SK-MEL-5 (cell line): ENCODE measurements around the gene MYLK. TPM values are rescaled to one million over a fixed set of nuclear protein-coding genes. Genes with fewer than 3 reads are reported as not detected.
"Not testable (repeated sequence)": the region's sequence is repeated elsewhere in the genome, so short reads cannot be mapped to it uniquely, and the experiment has no call there.

Source experiments
- DNase-seq: peaks from one replicate; pipeline ENCODE4 v3.0.0-alpha.2; 2016; ENCODE audit warnings: low read depth, low spot score
- in situ Hi-C: cut with HindIII; loops from 2 replicates; pipeline ENCODE4 v1.10.0; 2016; ENCODE audit warnings: low sequenced_read_pairs, high pct_unique_total_duplicates, low pct_unique_long_range_greater_than_20kb
- total RNA-seq: library from RNA; depleted of rRNA; stranded (reverse); fragments of >200 nt; shearing (Covaris generic); gene quantifications from 2 replicates; pipeline ENCODE4 v1.2.3, GENCODE V29; 2014

The MYLK gene
- total RNA-seq, 1 experiment from 2014 or later = 23.7 TPM

- DNase-seq = no peak
- in situ Hi-C loops = no loop called here
These were observed 260.7 kb downstream of the MYLK start for GRCh38 chr3:123623346-123623880.

GRCh38 chr3:123622766-123623165 is 261.4 kb downstream of the MYLK start:
- in situ Hi-C loops = no loop called here
- DNase-seq = no peak

GRCh38 chr3:123621850-123622189 is 262.3 kb downstream of the MYLK start:
- DNase-seq = no peak
- in situ Hi-C loops = no loop called here

DNA sequence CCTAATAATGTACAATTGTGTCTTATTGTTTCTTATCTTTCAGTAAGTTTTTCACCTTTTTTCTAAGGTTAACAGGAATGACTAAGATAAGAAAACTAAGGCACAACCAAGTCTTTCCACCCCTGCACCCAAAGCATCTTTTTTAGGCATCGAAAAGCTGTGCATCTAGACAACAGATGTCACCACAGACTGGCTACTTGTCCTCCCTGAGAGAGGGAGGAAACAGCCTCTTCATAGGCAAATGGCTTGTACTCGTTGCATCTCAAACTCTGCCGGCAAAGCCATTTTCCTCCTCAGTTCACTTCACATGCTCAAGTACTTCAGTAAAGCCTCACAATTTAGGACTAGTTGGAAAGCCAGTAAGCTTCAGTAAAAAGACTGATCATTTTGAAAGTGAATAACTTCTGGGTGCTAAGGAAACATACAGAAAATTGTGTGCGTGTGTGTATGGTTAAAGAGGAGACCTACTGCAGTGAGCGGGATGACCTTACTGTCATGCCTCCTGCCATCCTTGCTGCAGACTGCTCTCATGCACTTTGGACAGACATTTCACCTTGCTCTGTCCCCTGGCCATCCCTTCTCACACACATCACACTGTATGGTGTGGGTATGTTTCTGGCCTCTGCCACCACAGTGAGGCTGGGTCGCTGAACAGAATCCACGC is 262.8 kb downstream of the MYLK start:
- DNase-seq = no peak
- in situ Hi-C loops = no loop called here

DNA sequence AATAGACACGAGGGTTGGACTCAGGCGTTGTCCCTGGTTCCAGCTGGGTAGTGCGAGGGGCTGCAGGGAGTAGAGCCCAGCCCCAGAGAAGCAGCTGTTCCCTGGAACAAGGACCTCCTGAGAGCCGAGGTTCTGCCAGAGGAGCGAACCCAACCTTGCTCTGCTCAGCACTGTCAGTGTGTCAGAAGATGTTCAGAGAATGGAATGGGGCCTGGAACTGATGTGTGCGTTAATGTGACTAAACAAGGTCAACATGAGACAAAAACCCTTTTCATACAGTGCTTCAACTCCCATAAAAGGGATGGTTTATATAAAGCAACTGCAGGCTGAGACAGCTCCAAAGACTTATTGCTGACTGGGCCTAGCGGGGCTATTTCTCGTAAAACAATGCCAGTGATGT is 263.8 kb downstream of the MYLK start:
- in situ Hi-C loops = no loop called here
- peak; percentile 80 for DNase-seq

- in situ Hi-C loops = no loop called here
- DNase-seq = no peak
These were observed 265.2 kb downstream of the MYLK start for GRCh38 chr3:123618768-123619484.

DNA sequence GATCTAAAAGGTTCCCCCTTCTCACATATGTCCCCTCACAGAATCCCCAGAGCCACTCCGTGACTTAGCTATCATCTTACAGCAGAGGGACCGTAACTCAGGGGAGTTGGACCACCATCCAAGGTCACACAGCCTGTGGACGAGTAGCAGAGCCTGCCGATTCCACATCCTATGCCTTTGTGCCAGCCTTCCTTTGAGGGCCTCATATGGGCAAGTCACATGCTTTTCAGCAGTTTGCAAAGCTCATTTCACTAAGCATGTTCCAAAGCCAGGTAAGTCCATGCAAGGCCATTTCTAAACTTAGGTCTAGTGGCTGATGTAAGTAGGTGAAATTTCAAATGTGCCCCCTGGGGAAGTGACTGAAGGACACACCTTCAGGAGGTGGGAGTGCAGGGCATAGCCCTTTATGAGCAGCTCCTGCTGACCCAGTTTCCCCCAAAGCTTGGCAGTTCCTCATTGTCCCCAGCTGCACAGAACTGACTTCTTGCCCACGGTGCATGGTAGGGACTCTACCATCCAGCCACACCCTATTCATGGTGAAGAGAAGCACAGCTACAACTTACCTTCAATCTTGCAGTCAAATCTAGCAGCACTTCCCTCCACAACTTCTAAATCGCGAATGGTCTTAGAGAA is 265.9 kb downstream of the MYLK start:
- DNase-seq = no peak
- in situ Hi-C loops = no loop called here

GRCh38 chr3:123616593-123616992 is 267.5 kb downstream of the MYLK start:
- DNase-seq = no peak
- in situ Hi-C loops = no loop called here

- no peak for DNase-seq
- in situ Hi-C loops = no loop called here
These were observed 270.6 kb downstream of the MYLK start for GRCh38 chr3:123613543-123613942.

- DNase-seq, in situ Hi-C loops: not testable (repeated sequence)
These were observed 272.5 kb downstream of the MYLK start for GRCh38 chr3:123611674-123612073.

- in situ Hi-C loops = no loop called here
- no peak for DNase-seq
These were observed 273.1 kb downstream of the MYLK start for GRCh38 chr3:123611082-123611481.

DNA sequence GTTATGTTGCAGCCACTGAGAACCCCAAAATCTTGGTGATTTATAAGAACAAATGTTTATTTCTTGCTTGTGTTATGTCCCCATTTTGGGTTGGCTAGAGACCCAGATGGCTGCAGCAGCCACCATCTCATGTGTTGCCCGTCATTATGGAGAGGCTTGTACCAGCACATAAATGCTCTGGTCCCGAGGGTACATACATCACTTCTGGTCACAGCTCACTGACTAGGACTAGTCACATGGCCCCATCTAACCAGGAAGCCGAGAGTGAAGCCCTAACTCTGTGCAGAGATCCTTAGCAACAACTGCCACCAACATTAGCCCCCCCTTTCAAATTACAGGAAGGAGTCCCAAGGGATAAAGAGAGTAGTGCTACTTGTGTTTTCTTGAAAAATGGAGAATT is 273.8 kb downstream of the MYLK start:
- peak; percentile 11 for DNase-seq
- in situ Hi-C loops = no loop called here

- DNase-seq = no peak
- in situ Hi-C loops = no loop called here
These were observed 275.1 kb downstream of the MYLK start for GRCh38 chr3:123609063-123609462.

- DNase-seq = no peak
- in situ Hi-C loops = no loop called here
These were observed 275.7 kb downstream of the MYLK start for GRCh38 chr3:123608263-123608937.

DNA sequence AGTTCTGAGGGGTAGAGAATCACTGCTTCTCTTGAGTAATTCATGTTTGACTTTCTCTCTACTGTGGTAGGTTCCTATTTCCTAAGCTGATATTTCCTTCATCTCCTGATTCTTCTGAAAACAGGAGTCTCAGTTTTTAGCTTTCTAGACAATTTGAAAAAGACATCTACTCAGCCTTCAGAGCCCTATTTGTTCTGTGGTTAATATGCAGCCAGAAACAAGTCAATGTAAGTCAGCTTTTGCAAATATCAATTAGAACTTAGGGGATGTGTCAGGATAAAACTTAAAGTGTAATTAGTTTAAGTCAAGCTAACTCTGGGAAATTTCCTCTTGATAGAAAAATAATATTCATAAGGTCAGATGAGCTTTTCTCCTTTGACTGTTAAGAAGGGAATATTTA is 277.6 kb downstream of the MYLK start:
- no peak for DNase-seq
- in situ Hi-C loops = no loop called here

DNA sequence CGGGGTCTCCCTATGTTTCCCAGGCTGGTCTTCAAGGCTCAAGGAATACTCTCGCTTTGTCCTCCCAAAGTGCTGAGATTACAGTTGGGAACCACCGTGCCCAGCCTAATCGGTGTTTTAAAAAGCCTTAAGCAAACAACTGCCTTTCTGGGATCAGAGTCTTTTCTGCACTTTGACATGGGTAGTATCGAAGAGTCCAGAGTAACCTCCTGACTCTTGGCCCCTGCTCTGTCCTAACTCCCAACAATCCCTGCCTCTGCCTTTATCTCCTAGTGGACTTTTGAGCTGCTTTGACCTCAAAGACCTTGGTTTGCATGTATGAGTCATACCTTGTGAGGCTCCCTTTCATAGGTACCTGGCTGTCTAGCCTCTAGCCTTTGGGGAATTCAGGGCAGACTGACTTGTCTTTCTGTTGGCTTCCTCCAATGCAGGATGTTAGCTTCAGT is 278.3 kb downstream of the MYLK start:
- DNase-seq = peak; percentile 46
- in situ Hi-C loops = no loop called here

- in situ Hi-C loops = not testable (repeated sequence)
These were observed 281.0 kb downstream of the MYLK start for GRCh38 chr3:123603153-123603552.

GRCh38 chr3:123602325-123602724 is 281.8 kb downstream of the MYLK start:
- in situ Hi-C loops = no loop called here
- no peak for DNase-seq

More at GRCh38 chr3:123603153-123603552, 281.0 kb downstream of the MYLK start:
- not testable (repeated sequence) for DNase-seq
